ENCODE measurements around the gene CLK3.

- TF ChIP-seq POLR2A (IDR thresholded peaks at IDR 0.05) (no peak), CTCF (IDR thresholded peaks at IDR 0.05) (no peak)
These were observed 58.5 kb downstream of the CLK3 start for GRCh38 chr15:74674161-74674560.

Data from vagina (tissue), 2 donors.